ENCODE measurements around the gene LRRC25. TPM values are rescaled to one million over a fixed set of nuclear protein-coding genes. Genes with fewer than 3 reads are reported as not detected.
"Not testable (repeated sequence)": the region's sequence is repeated elsewhere in the genome, so short reads cannot be mapped to it uniquely, and the experiment has no call there.

The LRRC25 gene
- total and polyA plus RNA-seq, 2 donors, result 2.9 to 7.0 TPM

GRCh38 chr19:18414504-18415177 lies 17.2 kb upstream of the LRRC25 start:
- no peak for DNase-seq (ENCODE audit: extremely low spot score)
- peak overlapping the region; percentile 79 for H3K27ac ChIP-seq (ENCODE audit: low read depth)
- no peak overlapping the region for H3K4me3 ChIP-seq (ENCODE audit: low read depth, low read length)
- H3K4me1 ChIP-seq (ENCODE audit: insufficient read depth), result no peaks in the 10 kb centered on the region
- WGBS, result 15% methylated on average over 11 of the region's 11 CpGs
- no peaks in the 10 kb centered on the region for H3K36me3 ChIP-seq (ENCODE audit: insufficient read depth)

- no peak for DNase-seq (ENCODE audit: extremely low spot score)
- H3K36me3 ChIP-seq (ENCODE audit: insufficient read depth), result no peaks in the 10 kb centered on the region
- 79% methylated on average over 16 of the region's 16 CpGs for WGBS
- H3K4me3 ChIP-seq (ENCODE audit: low read depth, low read length), result no peak overlapping the region
- no peaks in the 10 kb centered on the region for H3K4me1 ChIP-seq (ENCODE audit: insufficient read depth)
- H3K27ac ChIP-seq (ENCODE audit: low read depth), result no peak overlapping the region
Measured at GRCh38 chr19:18412610-18413239, 15.3 kb upstream of the LRRC25 start.

GRCh38 chr19:18408053-18408476 lies 10.6 kb upstream of the LRRC25 start:
- no peak for DNase-seq (ENCODE audit: extremely low spot score)
- no peak overlapping the region for H3K27ac ChIP-seq (ENCODE audit: low read depth)
- H3K4me1 ChIP-seq (ENCODE audit: insufficient read depth), result no peaks in the 10 kb centered on the region
- 52% methylated on average over 10 of the region's 10 CpGs for WGBS
- no peaks in the 10 kb centered on the region for H3K36me3 ChIP-seq (ENCODE audit: insufficient read depth)
- H3K4me3 ChIP-seq (ENCODE audit: low read depth, low read length), result no peak overlapping the region

- H3K27ac ChIP-seq (ENCODE audit: low read depth), result no peak overlapping the region
- H3K36me3 ChIP-seq (ENCODE audit: insufficient read depth), result no peaks in the 10 kb centered on the region
- WGBS, result 93% methylated on average over 9 of the region's 9 CpGs
- H3K4me1 ChIP-seq (ENCODE audit: insufficient read depth), result no peaks in the 10 kb centered on the region
- DNase-seq (ENCODE audit: extremely low spot score), result no peak
- H3K4me3 ChIP-seq (ENCODE audit: low read depth, low read length), result no peak overlapping the region
Measured at GRCh38 chr19:18406749-18407148, 9.3 kb upstream of the LRRC25 start.

GRCh38 chr19:18405754-18406153 lies 8.3 kb upstream of the LRRC25 start:
- H3K27ac ChIP-seq (ENCODE audit: low read depth); H3K36me3 ChIP-seq (ENCODE audit: insufficient read depth); H3K4me1 ChIP-seq (ENCODE audit: insufficient read depth); H3K4me3 ChIP-seq (ENCODE audit: low read depth, low read length); DNase-seq (ENCODE audit: extremely low spot score): not testable (repeated sequence)
- 91% methylated on average over 11 of the region's 11 CpGs for WGBS

GRCh38 chr19:18402455-18403248 lies 5.2 kb upstream of the LRRC25 start:
- H3K4me3 ChIP-seq (ENCODE audit: low read depth, low read length); H3K36me3 ChIP-seq (ENCODE audit: insufficient read depth); DNase-seq (ENCODE audit: extremely low spot score); H3K27ac ChIP-seq (ENCODE audit: low read depth); H3K4me1 ChIP-seq (ENCODE audit: insufficient read depth): not testable (repeated sequence)
- WGBS, result 60% methylated on average over 18 of the region's 18 CpGs

GRCh38 chr19:18401580-18402112 lies 4.2 kb upstream of the LRRC25 start:
- H3K27ac ChIP-seq (ENCODE audit: low read depth), result no peak overlapping the region
- DNase-seq (ENCODE audit: extremely low spot score), result peak; percentile 78
- 49% methylated on average over 7 of the region's 7 CpGs for WGBS
- no peaks in the 10 kb centered on the region for H3K4me1 ChIP-seq (ENCODE audit: insufficient read depth)
- H3K36me3 ChIP-seq (ENCODE audit: insufficient read depth), result no peaks in the 10 kb centered on the region
- no peak overlapping the region for H3K4me3 ChIP-seq (ENCODE audit: low read depth, low read length)

- H3K36me3 ChIP-seq (ENCODE audit: insufficient read depth), result no peaks in the 10 kb centered on the region
- no peaks in the 10 kb centered on the region for H3K4me1 ChIP-seq (ENCODE audit: insufficient read depth)
- H3K4me3 ChIP-seq (ENCODE audit: low read depth, low read length), result no peak overlapping the region
- DNase-seq (ENCODE audit: extremely low spot score), result no peak
- no peak overlapping the region for H3K27ac ChIP-seq (ENCODE audit: low read depth)
- 43% methylated on average over 6 of the region's 6 CpGs for WGBS
Measured at GRCh38 chr19:18399008-18399407, 1.6 kb upstream of the LRRC25 start.

GRCh38 chr19:18396471-18397241 lies 766 bp downstream of the LRRC25 start:
- H3K4me1 ChIP-seq (ENCODE audit: insufficient read depth), result no peaks in the 10 kb centered on the region
- no peak overlapping the region for H3K27ac ChIP-seq (ENCODE audit: low read depth)
- H3K4me3 ChIP-seq (ENCODE audit: low read depth, low read length), result no peak overlapping the region
- no peak for DNase-seq (ENCODE audit: extremely low spot score)
- WGBS, result 68% methylated on average over 37 of the region's 37 CpGs
- no peaks in the 10 kb centered on the region for H3K36me3 ChIP-seq (ENCODE audit: insufficient read depth)

- whole genome bisulfite sequencing, result 60% methylated on average over 7 of the region's 7 CpGs
- no peak overlapping the region for H3K27ac ChIP-seq (ENCODE audit: low read depth)
- H3K4me1 ChIP-seq (ENCODE audit: insufficient read depth), result no peaks in the 10 kb centered on the region
- no peaks in the 10 kb centered on the region for H3K36me3 ChIP-seq (ENCODE audit: insufficient read depth)
- H3K4me3 ChIP-seq (ENCODE audit: low read depth, low read length), result no peak overlapping the region
- no peak for DNase-seq (ENCODE audit: extremely low spot score)
Measured at GRCh38 chr19:18393836-18394235, 3.6 kb downstream of the LRRC25 start.

- Histone ChIP-seq H3K36me3 (ENCODE audit: insufficient read depth) (no peaks in the 10 kb centered on the region), H3K27ac (ENCODE audit: low read depth) (no peak overlapping the region), H3K4me3 (ENCODE audit: low read depth, low read length) (no peak overlapping the region), H3K4me1 (ENCODE audit: insufficient read depth) (no peaks in the 10 kb centered on the region)
- whole genome bisulfite sequencing, result 83% methylated on average over 5 of the region's 5 CpGs
- no peak for DNase-seq (ENCODE audit: extremely low spot score)
Measured at GRCh38 chr19:18392926-18393325, 4.5 kb downstream of the LRRC25 start.

GRCh38 chr19:18392417-18392816 lies 5.0 kb downstream of the LRRC25 start:
- H3K36me3 ChIP-seq (ENCODE audit: insufficient read depth), result no peaks in the 10 kb centered on the region
- no peaks in the 10 kb centered on the region for H3K4me1 ChIP-seq (ENCODE audit: insufficient read depth)
- H3K4me3 ChIP-seq (ENCODE audit: low read depth, low read length), result no peak overlapping the region
- WGBS, result 49% methylated on average over 11 of the region's 11 CpGs
- H3K27ac ChIP-seq (ENCODE audit: low read depth), result no peak overlapping the region
- no peak for DNase-seq (ENCODE audit: extremely low spot score)

- 83% methylated on average over 9 of the region's 9 CpGs for whole genome bisulfite sequencing
- Histone ChIP-seq H3K4me3 (ENCODE audit: low read depth, low read length) (no peak overlapping the region), H3K27ac (ENCODE audit: low read depth) (no peak overlapping the region), H3K36me3 (ENCODE audit: insufficient read depth) (no peaks in the 10 kb centered on the region), H3K4me1 (ENCODE audit: insufficient read depth) (no peaks in the 10 kb centered on the region)
- DNase-seq (ENCODE audit: extremely low spot score), result no peak
Measured at GRCh38 chr19:18391509-18392075, 5.8 kb downstream of the LRRC25 start.
